ENCODE data around the gene TMEM163. TPM values are rescaled to one million over a fixed set of nuclear protein-coding genes. Genes with fewer than 3 reads are reported as not detected.

The TMEM163 gene
- total and polyA plus RNA-seq, 2 donors from 2014 or later: 2.6 to 5.9 TPM

GRCh38 chr2:134513465-134513804 is 205.4 kb downstream of the TMEM163 start:
- TF ChIP-seq CTCF (IDR thresholded peaks at IDR 0.05; ENCODE audit: borderline replicate concordance, extremely low read depth, insufficient read depth): no peak

GRCh38 chr2:134512734-134513464 is 205.9 kb downstream of the TMEM163 start:
- Histone ChIP-seq H3K27ac (ENCODE audit: low read depth in 2 of 2, low read length in 2 of 2) (no peak overlapping the region), H3K9me3 (ENCODE audit: control insufficient read depth in 2 of 3, insufficient read depth in 1 of 3, low read length in 3 of 3) (no peaks in the 10 kb centered on the region), H3K27me3 (ENCODE audit: control insufficient read depth, insufficient read depth, low read length) (no peaks in the 10 kb centered on the region), H3K4me1 (ENCODE audit: control insufficient read depth in 2 of 3, insufficient read depth in 2 of 3, low read depth in 1 of 3, low read length in 3 of 3) (no peaks in the 10 kb centered on the region), H3K4me3 (ENCODE audit: low read length in 3 of 3) (no peak overlapping the region), H3K36me3 (ENCODE audit: control insufficient read depth in 2 of 3, insufficient read depth in 3 of 3, low read length in 3 of 3) (no peaks in the 10 kb centered on the region), H3K9ac (ENCODE audit: low read length in 3 of 3) (no peak overlapping the region)
- intact Hi-C loops (cut with DNase I): no loop called here
- FAIRE-seq (no peak), DNase-seq (no peak)
- TF ChIP-seq CTCF (IDR thresholded peaks at IDR 0.05; ENCODE audit: borderline replicate concordance, extremely low read depth, insufficient read depth): no peak

More at GRCh38 chr2:134513465-134513804, 205.4 kb downstream of the TMEM163 start:
- DNase-seq (no peak), FAIRE-seq (no peak)
- H3K4me1 ChIP-seq (ENCODE audit: control insufficient read depth in 2 of 3, insufficient read depth in 2 of 3, low read depth in 1 of 3, low read length in 3 of 3): no peaks in the 10 kb centered on the region
- no peaks in the 10 kb centered on the region for H3K36me3 ChIP-seq (ENCODE audit: control insufficient read depth in 2 of 3, insufficient read depth in 3 of 3, low read length in 3 of 3)
- no peaks in the 10 kb centered on the region for H3K27me3 ChIP-seq (ENCODE audit: control insufficient read depth, insufficient read depth, low read length)
- no peak overlapping the region for H3K9ac ChIP-seq (ENCODE audit: low read length in 3 of 3)
- H3K9me3 ChIP-seq (ENCODE audit: control insufficient read depth in 2 of 3, insufficient read depth in 1 of 3, low read length in 3 of 3): no peaks in the 10 kb centered on the region
- no peak overlapping the region for H3K4me3 ChIP-seq (ENCODE audit: low read length in 3 of 3)
- intact Hi-C loops (cut with DNase I): no loop called here
- no peak overlapping the region for H3K27ac ChIP-seq (ENCODE audit: low read depth in 2 of 2, low read length in 2 of 2)

GRCh38 chr2:134508391-134508790 is 210.4 kb downstream of the TMEM163 start:
- H3K4me1 ChIP-seq (ENCODE audit: control insufficient read depth in 2 of 3, insufficient read depth in 2 of 3, low read depth in 1 of 3, low read length in 3 of 3): no peaks in the 10 kb centered on the region
- no peaks in the 10 kb centered on the region for H3K27me3 ChIP-seq (ENCODE audit: control insufficient read depth, insufficient read depth, low read length)
- no peak overlapping the region for H3K27ac ChIP-seq (ENCODE audit: low read depth in 2 of 2, low read length in 2 of 2)
- no peak overlapping the region for H3K9ac ChIP-seq (ENCODE audit: low read length in 3 of 3)
- no peaks in the 10 kb centered on the region for H3K9me3 ChIP-seq (ENCODE audit: control insufficient read depth in 2 of 3, insufficient read depth in 1 of 3, low read length in 3 of 3)
- H3K36me3 ChIP-seq (ENCODE audit: control insufficient read depth in 2 of 3, insufficient read depth in 3 of 3, low read length in 3 of 3): no peaks in the 10 kb centered on the region
- intact Hi-C loops (cut with DNase I): no loop called here
- peak in 3 of 5 donors; percentile 7 to 44 (median 26) for DNase-seq
- FAIRE-seq: no peak
- no peak for TF ChIP-seq CTCF (IDR thresholded peaks at IDR 0.05; ENCODE audit: borderline replicate concordance, extremely low read depth, insufficient read depth)
- H3K4me3 ChIP-seq (ENCODE audit: low read length in 3 of 3): no peak overlapping the region
